HG02759 (cell line): ENCODE measurements around the gene ZNF284.
"Not testable (repeated sequence)": the region's sequence is repeated elsewhere in the genome, so short reads cannot be mapped to it uniquely, and the experiment has no call there.

Experiments
- ATAC-seq: cut with Tn5 transposase; IDR thresholded peaks from one replicate; pipeline ENCODE4 v1.9.1; 2021; ENCODE audit warnings: mild to moderate bottlenecking, moderate library complexity; ENCODE audit not compliant: unreplicated experiment

The ZNF284 gene

DNA sequence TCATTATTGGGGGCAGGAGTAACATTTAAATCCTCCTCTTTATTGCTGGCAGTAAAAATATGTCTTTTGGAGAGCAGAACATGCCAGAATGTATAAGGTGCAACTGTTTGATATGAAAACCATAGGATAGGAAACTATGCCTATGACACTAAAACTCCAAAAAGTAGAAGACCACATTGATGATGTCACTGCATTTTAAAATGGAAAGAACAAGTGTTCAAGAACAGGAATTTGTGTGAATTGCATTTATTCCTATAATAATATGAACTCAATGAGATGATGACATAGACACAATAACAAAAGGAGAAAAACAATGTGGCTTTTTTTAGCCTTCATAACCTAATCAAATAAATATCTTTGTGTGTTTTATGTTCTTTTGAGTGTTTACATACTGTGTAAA is 37.5 kb downstream of the ZNF284 start:
- no peak for ATAC-seq

GRCh38 chr19:44111910-44112463 is 40.0 kb downstream of the ZNF284 start:
- no peak for ATAC-seq

DNA sequence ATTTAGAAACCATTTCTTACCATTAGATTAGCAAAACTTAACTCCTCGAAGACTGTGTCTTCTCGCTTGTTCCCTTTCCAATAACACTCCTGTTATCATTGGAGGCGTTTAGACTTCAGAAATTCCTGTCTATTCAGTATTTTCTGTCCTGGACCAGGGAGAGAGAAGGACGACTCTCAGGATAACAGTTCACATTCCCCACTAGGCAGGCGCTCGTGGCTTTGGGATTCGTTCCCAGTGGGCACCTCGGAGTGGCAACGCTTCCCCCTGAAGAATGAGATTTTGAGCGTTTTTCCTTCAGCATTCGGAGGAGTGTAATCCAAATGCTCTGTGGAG is 40.8 kb downstream of the ZNF284 start:
- peak; percentile 18 for ATAC-seq

- peak; percentile 94 for ATAC-seq
These were observed 41.3 kb downstream of the ZNF284 start, which contains the start of gene ZNF225 for GRCh38 chr19:44113138-44113783. Gene ZNF225 (plus strand): TSS chr19:44113399. CDS start chr19:44115828, 2,429 bp downstream.

DNA sequence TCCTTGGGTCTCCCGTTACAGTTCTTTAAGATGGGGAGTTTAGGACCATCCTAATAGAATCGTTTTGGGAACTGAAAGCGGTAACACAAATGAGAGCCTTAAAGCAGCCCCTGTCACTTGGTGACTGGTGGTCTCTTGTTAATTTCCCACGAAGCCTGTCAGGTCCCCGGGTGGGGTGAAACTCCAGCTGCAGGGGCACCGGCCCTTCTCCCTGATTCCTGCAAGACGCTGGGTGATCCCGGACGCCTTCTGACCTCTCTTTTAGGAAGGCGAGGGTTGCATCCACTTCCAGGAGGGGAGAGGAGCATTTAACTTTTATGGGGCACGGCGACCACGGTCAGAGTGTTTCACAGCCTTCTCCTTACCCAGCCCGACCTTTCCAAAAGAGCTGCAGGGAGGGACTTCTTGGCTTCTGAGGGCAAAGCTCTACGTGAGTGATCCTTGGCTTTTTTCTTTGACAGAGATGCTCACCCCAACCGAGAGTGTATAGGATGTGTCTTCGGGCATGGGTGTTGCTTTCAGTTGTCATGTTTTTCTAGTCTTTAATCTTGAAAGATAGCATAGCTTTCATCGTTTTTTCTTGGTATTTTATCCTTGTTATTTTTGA is 41.9 kb downstream of the ZNF284 start:
- ATAC-seq = no peak

DNA sequence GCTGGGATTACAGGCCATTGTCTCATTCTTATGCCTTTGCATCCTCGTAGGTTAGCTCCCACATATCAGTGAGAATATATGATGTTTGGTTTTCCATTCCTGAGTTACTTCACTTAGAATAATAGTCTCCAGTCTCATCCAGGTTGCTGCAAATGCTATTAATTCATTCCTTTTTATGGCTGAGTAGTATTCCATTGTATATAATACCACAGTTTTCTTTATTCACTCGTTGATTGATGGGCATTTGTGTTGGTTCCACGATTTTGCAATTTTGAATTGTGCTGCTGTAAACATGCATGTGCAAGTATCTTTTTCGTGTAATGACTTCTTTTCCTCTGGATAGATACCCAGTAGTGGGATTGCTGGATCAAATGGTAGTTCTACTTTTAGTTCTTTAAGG is 49.2 kb downstream of the ZNF284 start:
- ATAC-seq = not testable (repeated sequence)

DNA sequence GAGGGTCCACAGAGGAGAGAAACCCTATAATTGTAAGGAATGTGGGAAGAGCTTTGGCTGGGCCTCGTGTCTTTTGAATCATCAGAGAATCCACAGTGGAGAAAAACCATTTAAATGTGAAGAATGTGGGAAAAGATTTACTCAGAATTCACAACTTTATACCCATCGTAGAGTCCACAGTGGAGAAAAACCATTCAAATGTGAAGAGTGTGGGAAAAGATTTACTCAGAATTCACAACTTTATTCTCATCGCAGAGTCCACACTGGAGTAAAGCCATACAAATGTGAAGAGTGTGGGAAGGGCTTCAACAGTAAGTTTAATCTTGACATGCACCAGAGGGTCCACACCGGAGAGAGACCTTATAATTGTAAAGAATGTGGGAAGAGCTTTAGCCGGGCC is 60.0 kb downstream of the ZNF284 start:
- ATAC-seq = no peak
